HUES48 (cell line): ENCODE data around the gene SYNJ2.

Source experiments
- H3K27ac ChIP-seq: one replicate; pipeline ENCODE4 v1.7.0; 2013; ENCODE audit warnings: low read depth, low read length, inconsistent platforms
- H3K27me3 ChIP-seq: 2 replicates; pipeline ENCODE4 v1.6.1; 2013; ENCODE audit warnings: mild to moderate bottlenecking, low read length; ENCODE audit not compliant: control insufficient read depth, insufficient read depth
- H3K36me3 ChIP-seq: 2 replicates; pipeline ENCODE4 v1.6.1; 2013; ENCODE audit warnings: low read length; ENCODE audit not compliant: control insufficient read depth, insufficient read depth
- H3K4me1 ChIP-seq: 2 replicates; pipeline ENCODE4 v1.6.1; 2013; ENCODE audit warnings: mild to moderate bottlenecking, low read length; ENCODE audit not compliant: control insufficient read depth, insufficient read depth
- H3K4me3 ChIP-seq: 2 replicates; pipeline ENCODE4 v1.5.1; 2013; ENCODE audit warnings: mild to moderate bottlenecking, low read depth, low read length
- H3K9ac ChIP-seq: 2 replicates; pipeline ENCODE4 v1.6.1; 2013; ENCODE audit warnings: mild to moderate bottlenecking, low read depth, low read length, moderate library complexity
- H3K9me3 ChIP-seq: 2 replicates; pipeline ENCODE4 v1.6.1; 2013; ENCODE audit warnings: low read length; ENCODE audit not compliant: control insufficient read depth, insufficient read depth

The SYNJ2 gene

GRCh38 chr6:158048589-158048988 lies 66.9 kb downstream of the SYNJ2 start:
- no peak overlapping the region for H3K27ac ChIP-seq
- H3K36me3 ChIP-seq: peaks cover 5% of the 10 kb centered on the region; the same call in 1 of the 2 replicates
- no peak overlapping the region for H3K9ac ChIP-seq
- H3K4me1 ChIP-seq: no peaks in the 10 kb centered on the region
- no peak overlapping the region for H3K4me3 ChIP-seq
- H3K27me3 ChIP-seq: no peaks in the 10 kb centered on the region
- H3K9me3 ChIP-seq: no peaks in the 10 kb centered on the region

- H3K4me3 ChIP-seq: no peak overlapping the region
- no peak overlapping the region for H3K27ac ChIP-seq
- no peak overlapping the region for H3K9ac ChIP-seq
- H3K9me3 ChIP-seq: no peaks in the 10 kb centered on the region
- H3K36me3 ChIP-seq: peaks cover 3% of the 10 kb centered on the region; the same call in 1 of the 2 replicates
- H3K27me3 ChIP-seq: no peaks in the 10 kb centered on the region
- H3K4me1 ChIP-seq: no peaks in the 10 kb centered on the region
Measured at GRCh38 chr6:158049055-158050028, 67.7 kb downstream of the SYNJ2 start.

GRCh38 chr6:158050107-158050735 lies 68.6 kb downstream of the SYNJ2 start:
- no peaks in the 10 kb centered on the region for H3K4me1 ChIP-seq
- no peak overlapping the region for H3K9ac ChIP-seq
- H3K27me3 ChIP-seq: no peaks in the 10 kb centered on the region
- no peak overlapping the region for H3K27ac ChIP-seq
- H3K36me3 ChIP-seq: no peaks in the 10 kb centered on the region; the same call in 1 of the 2 replicates
- no peak overlapping the region for H3K4me3 ChIP-seq
- no peaks in the 10 kb centered on the region for H3K9me3 ChIP-seq

- Histone ChIP-seq H3K4me3 (no peak overlapping the region), H3K36me3 (no peaks in the 10 kb centered on the region; the same call in 1 of the 2 replicates), H3K9ac (no peak overlapping the region), H3K27ac (no peak overlapping the region), H3K27me3 (no peaks in the 10 kb centered on the region), H3K9me3 (no peaks in the 10 kb centered on the region), H3K4me1 (no peaks in the 10 kb centered on the region)
Measured at GRCh38 chr6:158050955-158051354, 69.3 kb downstream of the SYNJ2 start.

- H3K9ac ChIP-seq: no peak overlapping the region
- H3K27me3 ChIP-seq: no peaks in the 10 kb centered on the region
- H3K4me1 ChIP-seq: no peaks in the 10 kb centered on the region
- no peaks in the 10 kb centered on the region for H3K9me3 ChIP-seq
- no peak overlapping the region for H3K27ac ChIP-seq
- H3K4me3 ChIP-seq: no peak overlapping the region
- no peaks in the 10 kb centered on the region for H3K36me3 ChIP-seq
Measured at GRCh38 chr6:158051968-158052367, 70.3 kb downstream of the SYNJ2 start.

- no peaks in the 10 kb centered on the region for H3K9me3 ChIP-seq
Measured at GRCh38 chr6:158053377-158054313, 72.0 kb downstream of the SYNJ2 start.

GRCh38 chr6:158056355-158056754 lies 74.7 kb downstream of the SYNJ2 start:
- Histone ChIP-seq H3K4me1 (no peaks in the 10 kb centered on the region), H3K27ac (no peak overlapping the region), H3K9ac (no peak overlapping the region), H3K36me3 (no peaks in the 10 kb centered on the region), H3K4me3 (no peak overlapping the region), H3K27me3 (no peaks in the 10 kb centered on the region), H3K9me3 (no peaks in the 10 kb centered on the region)

More at GRCh38 chr6:158053377-158054313, 72.0 kb downstream of the SYNJ2 start:
- no peak overlapping the region for H3K4me3 ChIP-seq
- no peak overlapping the region for H3K27ac ChIP-seq
- no peaks in the 10 kb centered on the region for H3K27me3 ChIP-seq
- H3K36me3 ChIP-seq: no peaks in the 10 kb centered on the region
- H3K4me1 ChIP-seq: no peaks in the 10 kb centered on the region
- no peak overlapping the region for H3K9ac ChIP-seq

- no peak overlapping the region for H3K9ac ChIP-seq
- no peak overlapping the region for H3K4me3 ChIP-seq
- H3K27ac ChIP-seq: no peak overlapping the region
- no peaks in the 10 kb centered on the region for H3K36me3 ChIP-seq
- no peaks in the 10 kb centered on the region for H3K4me1 ChIP-seq
- no peaks in the 10 kb centered on the region for H3K27me3 ChIP-seq
- no peaks in the 10 kb centered on the region for H3K9me3 ChIP-seq
Measured at GRCh38 chr6:158056804-158057203, 75.1 kb downstream of the SYNJ2 start.

GRCh38 chr6:158057213-158057987 lies 75.7 kb downstream of the SYNJ2 start:
- Histone ChIP-seq H3K9ac (no peak overlapping the region), H3K27me3 (no peaks in the 10 kb centered on the region), H3K4me3 (no peak overlapping the region), H3K27ac (no peak overlapping the region), H3K9me3 (no peaks in the 10 kb centered on the region), H3K36me3 (no peaks in the 10 kb centered on the region), H3K4me1 (no peaks in the 10 kb centered on the region)

- Histone ChIP-seq H3K27ac (no peak overlapping the region), H3K36me3 (no peaks in the 10 kb centered on the region)
Measured at GRCh38 chr6:158058171-158058651, 76.5 kb downstream of the SYNJ2 start.

More at GRCh38 chr6:158058171-158058651, 76.5 kb downstream of the SYNJ2 start:
- no peaks in the 10 kb centered on the region for H3K9me3 ChIP-seq
- no peak overlapping the region for H3K9ac ChIP-seq
- H3K27me3 ChIP-seq: no peaks in the 10 kb centered on the region
- no peak overlapping the region for H3K4me3 ChIP-seq
- no peaks in the 10 kb centered on the region for H3K4me1 ChIP-seq
